ENCODE measurements around the gene TASP1.

DNA sequence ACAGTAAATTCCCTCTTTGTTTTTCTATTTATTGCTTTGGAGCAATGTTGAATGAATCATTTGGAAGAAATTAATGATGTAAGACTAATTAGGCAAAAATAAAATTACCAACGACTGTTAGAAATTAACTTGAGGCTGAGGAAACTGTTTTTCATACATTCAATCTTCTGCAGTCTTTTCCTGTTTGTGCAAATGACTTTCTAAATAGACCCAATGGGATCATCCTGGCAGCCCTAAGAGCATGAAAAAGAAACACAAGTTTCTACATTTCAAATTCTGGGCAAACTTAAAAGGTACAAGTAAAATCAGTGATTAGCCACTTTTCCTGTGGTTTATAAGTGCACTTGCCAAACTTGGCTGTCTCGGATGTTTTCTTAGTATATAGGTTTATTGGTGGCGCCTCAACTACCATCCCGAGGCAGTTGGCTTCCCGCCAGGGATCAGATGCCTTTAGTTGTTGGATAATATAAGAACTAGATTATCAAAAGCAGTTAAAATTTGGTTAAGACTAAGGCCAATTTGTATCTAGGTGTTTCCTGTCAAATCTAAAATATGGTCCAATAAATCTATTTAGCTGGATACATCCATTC, 236.5 kb downstream of the TASP1 start:
- TF ChIP-seq EZH2 (IDR thresholded peaks at IDR 0.05; ENCODE audit: insufficient read depth, poor library complexity, severe bottlenecking) (no peak), EZH2phosphoT487 (IDR thresholded peaks at IDR 0.05; ENCODE audit: insufficient read depth, low read depth) (no peak)
